Measurements from ENCODE around the gene HS3ST5. TPM values are rescaled to one million over a fixed set of nuclear protein-coding genes. Genes with fewer than 3 reads are reported as not detected.

HS3ST5 gene
- total RNA-seq, 1 donor from 2014 or later: 0.12 TPM

DNA sequence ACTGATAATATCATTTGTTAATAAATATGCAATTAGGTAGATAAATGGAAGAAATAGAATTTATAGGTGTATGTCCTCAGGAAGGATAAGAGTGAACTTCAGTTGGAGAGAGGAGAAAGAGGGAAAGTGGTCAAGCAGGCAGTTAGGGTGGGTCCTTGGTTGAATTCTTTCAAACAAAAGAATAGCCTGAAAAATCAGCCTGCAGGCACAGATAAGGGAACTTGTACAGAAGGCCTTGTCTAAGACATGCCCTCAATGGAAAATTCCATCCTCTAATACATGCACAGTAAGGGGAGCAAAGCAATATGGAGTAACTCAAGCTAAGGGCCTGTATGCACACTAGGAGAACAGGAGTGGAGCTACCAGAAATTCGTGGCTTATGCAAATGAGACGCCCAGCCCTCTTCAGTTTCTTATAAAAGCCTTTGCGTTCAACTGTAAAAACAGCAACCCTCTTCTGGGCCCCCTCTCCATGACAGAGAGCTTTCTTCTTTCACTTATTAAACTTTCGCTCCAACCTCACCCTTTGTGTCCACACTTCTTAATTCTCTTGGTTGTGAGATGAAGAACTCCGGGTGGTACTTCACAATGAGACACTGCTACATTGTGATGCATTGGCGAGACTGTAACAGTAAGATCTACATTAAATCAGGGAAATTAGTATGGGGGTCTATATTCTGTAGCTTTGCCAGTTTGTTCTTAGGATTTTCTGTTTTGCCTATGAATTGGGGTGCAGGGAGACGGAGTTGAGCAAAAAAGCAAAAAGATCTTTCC lies 147.0 kb downstream of the HS3ST5 start:
- H3K27me3 ChIP-seq (ENCODE audit: low read depth): no peaks in the 10 kb centered on the region
- ATAC-seq (no peak), DNase-seq (no peak)
- no peaks in the 10 kb centered on the region for H3K9me3 ChIP-seq
- TF ChIP-seq, protein P1, sequence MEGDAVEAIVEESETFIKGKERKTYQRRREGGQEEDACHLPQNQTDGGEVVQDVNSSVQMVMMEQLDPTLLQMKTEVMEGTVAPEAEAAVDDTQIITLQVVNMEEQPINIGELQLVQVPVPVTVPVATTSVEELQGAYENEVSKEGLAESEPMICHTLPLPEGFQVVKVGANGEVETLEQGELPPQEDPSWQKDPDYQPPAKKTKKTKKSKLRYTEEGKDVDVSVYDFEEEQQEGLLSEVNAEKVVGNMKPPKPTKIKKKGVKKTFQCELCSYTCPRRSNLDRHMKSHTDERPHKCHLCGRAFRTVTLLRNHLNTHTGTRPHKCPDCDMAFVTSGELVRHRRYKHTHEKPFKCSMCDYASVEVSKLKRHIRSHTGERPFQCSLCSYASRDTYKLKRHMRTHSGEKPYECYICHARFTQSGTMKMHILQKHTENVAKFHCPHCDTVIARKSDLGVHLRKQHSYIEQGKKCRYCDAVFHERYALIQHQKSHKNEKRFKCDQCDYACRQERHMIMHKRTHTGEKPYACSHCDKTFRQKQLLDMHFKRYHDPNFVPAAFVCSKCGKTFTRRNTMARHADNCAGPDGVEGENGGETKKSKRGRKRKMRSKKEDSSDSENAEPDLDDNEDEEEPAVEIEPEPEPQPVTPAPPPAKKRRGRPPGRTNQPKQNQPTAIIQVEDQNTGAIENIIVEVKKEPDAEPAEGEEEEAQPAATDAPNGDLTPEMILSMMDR (IDR thresholded peaks at IDR 0.05): no peak
- H3K4me1 ChIP-seq: no peaks in the 10 kb centered on the region
- intact Hi-C loops (cut with DNase I): no loop called here
- H3K36me3 ChIP-seq: no peaks in the 10 kb centered on the region
- H3K4me3 ChIP-seq: no peak overlapping the region
- H3K27ac ChIP-seq: no peak overlapping the region

DNA sequence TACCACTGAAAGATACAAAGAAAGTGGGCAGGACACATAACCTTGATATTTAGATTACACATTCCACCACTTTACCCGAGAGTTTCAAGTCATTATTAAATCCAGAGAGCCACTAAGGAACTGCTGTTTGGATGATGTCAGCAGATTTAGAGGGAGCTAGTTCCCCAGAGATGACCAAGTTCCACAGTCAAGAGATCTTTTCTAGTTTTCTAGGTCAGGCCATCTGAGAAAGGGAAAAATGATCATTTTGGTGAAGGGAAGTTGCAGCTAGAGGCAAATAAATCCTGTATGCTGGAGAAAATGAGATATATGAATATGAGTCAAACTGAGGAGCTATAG lies 147.8 kb downstream of the HS3ST5 start:
- Histone ChIP-seq H3K27ac (no peak overlapping the region), H3K4me3 (no peak overlapping the region), H3K36me3 (no peaks in the 10 kb centered on the region), H3K27me3 (ENCODE audit: low read depth) (no peaks in the 10 kb centered on the region), H3K9me3 (no peaks in the 10 kb centered on the region), H3K4me1 (no peaks in the 10 kb centered on the region)
- intact Hi-C loops (cut with DNase I): no loop called here
- TF ChIP-seq, protein P1 (IDR thresholded peaks at IDR 0.05): no peak
- DNase-seq (no peak), ATAC-seq (peak; percentile 27 to 54)

DNA sequence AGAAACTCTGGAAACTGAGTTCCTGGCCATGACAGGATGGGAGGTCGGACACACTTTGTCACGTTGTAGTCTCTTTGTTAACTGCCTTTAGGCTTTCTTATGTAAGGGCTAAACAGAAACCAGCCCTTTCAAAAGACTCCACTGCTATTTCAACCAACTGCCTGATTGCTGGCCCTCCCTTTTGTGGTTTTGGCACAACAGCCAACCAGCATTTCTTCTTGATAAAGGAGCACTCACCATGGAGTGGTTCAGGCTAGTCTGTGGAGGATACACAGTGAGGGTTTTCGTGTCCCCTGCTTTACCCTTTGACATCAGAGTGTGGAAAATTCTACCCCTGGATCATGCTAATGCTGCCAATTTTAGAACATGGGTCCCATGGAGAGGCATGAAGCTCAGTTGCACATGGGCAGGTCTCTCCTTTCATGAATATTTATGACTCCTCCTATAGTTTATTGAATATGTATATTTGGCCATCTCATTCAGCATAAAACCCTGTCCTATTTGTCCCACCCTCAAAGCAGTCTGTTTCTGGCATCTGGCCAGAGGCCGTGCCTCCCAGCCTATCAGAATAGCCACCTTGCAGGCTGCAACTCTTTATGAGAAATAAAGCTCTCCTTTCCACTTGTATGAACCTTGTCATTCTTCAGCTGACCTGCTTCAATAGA lies 148.3 kb downstream of the HS3ST5 start:
- intact Hi-C loops (cut with DNase I): no loop called here
- Histone ChIP-seq H3K27ac (no peak overlapping the region), H3K4me1 (no peaks in the 10 kb centered on the region), H3K36me3 (no peaks in the 10 kb centered on the region), H3K27me3 (ENCODE audit: low read depth) (no peaks in the 10 kb centered on the region), H3K9me3 (no peaks in the 10 kb centered on the region), H3K4me3 (no peak overlapping the region)
- DNase-seq: no peak
- peak; percentile 78 for ATAC-seq
- TF ChIP-seq, protein P1 (IDR thresholded peaks at IDR 0.05): no peak

DNA sequence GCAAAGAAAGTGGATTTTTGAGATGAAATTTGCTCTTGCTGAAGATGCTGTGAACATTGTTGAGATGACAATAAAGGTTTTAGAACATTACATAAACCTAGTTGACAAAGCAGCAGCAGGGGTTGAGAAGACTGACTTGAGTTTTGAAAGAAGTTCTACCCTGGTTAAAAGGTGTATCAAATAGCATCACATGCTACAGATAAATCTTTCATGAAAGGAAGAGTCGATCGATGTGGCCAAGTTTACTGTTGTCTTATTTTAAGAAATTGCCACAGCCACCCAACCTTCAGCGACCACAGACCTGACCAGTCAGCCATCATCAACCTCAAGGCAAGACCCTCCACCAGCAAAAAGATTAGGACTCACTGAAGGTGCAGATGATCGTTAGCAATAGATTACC lies 155.3 kb downstream of the HS3ST5 start:
- ATAC-seq (no peak), DNase-seq (no peak)
- Histone ChIP-seq H3K36me3 (no peaks in the 10 kb centered on the region), H3K4me3 (no peak overlapping the region), H3K9me3 (no peaks in the 10 kb centered on the region), H3K27me3 (ENCODE audit: low read depth) (no peaks in the 10 kb centered on the region), H3K4me1 (no peaks in the 10 kb centered on the region), H3K27ac (no peak overlapping the region)
- intact Hi-C loops (cut with DNase I): no loop called here
- TF ChIP-seq, protein P1 (IDR thresholded peaks at IDR 0.05): no peak

DNA sequence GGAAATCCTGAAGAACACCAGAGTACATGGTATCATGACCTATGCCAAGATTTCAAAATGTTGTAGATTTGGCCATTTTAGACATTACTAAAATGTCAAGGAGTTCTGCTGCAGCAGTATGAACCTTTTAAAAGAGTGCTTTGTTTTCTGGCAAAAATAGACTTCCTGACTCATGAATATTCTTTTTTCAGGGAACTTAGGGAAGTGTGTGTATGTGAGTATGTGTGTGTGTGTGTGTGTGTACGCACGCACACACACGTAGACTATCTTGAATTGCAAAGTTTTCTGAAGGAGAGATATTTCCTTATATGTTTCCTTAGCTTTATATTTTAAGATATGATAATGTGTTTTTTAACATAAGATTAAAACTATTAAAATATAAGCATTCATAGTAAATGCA lies 161.2 kb downstream of the HS3ST5 start:
- TF ChIP-seq, protein P1 (IDR thresholded peaks at IDR 0.05): no peak
- H3K27ac ChIP-seq: no peak overlapping the region

More for the DNA sequence above, 161.2 kb downstream of the HS3ST5 start:
- Histone ChIP-seq H3K27me3 (ENCODE audit: low read depth) (no peaks in the 10 kb centered on the region), H3K9me3 (no peaks in the 10 kb centered on the region), H3K36me3 (no peaks in the 10 kb centered on the region), H3K4me3 (no peak overlapping the region), H3K4me1 (no peaks in the 10 kb centered on the region)
- no peak for ATAC-seq
- intact Hi-C loops (cut with DNase I): no loop called here
- DNase-seq: no peak
